ENCODE results near the gene KCNQ1.

DNA sequence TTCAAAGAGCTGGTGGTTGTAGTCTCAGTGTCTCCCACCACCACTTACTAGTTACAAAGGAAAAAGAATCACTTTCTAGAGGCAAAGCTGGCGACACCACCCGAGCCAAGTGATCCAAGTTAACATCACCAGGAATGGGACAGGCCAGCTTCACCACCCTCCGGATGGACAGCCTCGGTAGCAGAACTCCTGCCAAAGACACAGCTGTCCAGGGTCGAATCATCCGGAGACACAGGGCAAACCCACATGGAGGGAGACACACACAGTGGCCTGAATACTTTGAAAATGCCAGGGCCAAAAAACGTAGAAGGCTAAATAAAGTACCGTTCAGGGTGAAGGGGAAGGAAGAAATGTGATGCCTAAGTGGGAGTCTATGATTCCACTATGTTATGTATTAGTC is 33.1 kb downstream of the KCNQ1 start:
- TF ChIP-seq, protein P1, sequence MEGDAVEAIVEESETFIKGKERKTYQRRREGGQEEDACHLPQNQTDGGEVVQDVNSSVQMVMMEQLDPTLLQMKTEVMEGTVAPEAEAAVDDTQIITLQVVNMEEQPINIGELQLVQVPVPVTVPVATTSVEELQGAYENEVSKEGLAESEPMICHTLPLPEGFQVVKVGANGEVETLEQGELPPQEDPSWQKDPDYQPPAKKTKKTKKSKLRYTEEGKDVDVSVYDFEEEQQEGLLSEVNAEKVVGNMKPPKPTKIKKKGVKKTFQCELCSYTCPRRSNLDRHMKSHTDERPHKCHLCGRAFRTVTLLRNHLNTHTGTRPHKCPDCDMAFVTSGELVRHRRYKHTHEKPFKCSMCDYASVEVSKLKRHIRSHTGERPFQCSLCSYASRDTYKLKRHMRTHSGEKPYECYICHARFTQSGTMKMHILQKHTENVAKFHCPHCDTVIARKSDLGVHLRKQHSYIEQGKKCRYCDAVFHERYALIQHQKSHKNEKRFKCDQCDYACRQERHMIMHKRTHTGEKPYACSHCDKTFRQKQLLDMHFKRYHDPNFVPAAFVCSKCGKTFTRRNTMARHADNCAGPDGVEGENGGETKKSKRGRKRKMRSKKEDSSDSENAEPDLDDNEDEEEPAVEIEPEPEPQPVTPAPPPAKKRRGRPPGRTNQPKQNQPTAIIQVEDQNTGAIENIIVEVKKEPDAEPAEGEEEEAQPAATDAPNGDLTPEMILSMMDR (IDR thresholded peaks at IDR 0.05): no peak
- TF ChIP-seq POLR2A (IDR thresholded peaks at IDR 0.05) (no peak), EP300 (IDR thresholded peaks at IDR 0.05) (no peak)
